IPS-NIHi7 (cell line): ENCODE data around the gene EEF1A2.
"Not testable (repeated sequence)": the region's sequence is repeated elsewhere in the genome, so short reads cannot be mapped to it uniquely, and the experiment has no call there.

Experiments
- DNase-seq: peaks from one replicate; pipeline ENCODE4 v3.0.0; 2012; ENCODE audit warnings: mixed read lengths; ENCODE audit errors: extremely low spot score

Gene EEF1A2

GRCh38 chr20:63487116-63487764 lies 11.6 kb downstream of the EEF1A2 start:
- no peak for DNase-seq

- DNase-seq = no peak
These were observed 12.5 kb downstream of the EEF1A2 start for GRCh38 chr20:63486300-63486855.

GRCh38 chr20:63484651-63485403 lies 14.1 kb downstream of the EEF1A2 start:
- no peak for DNase-seq

- DNase-seq = no peak
These were observed 14.6 kb downstream of the EEF1A2 start for GRCh38 chr20:63484236-63484635.

- DNase-seq = peak; percentile 69
These were observed 15.0 kb downstream of the EEF1A2 start for GRCh38 chr20:63483834-63484233.

GRCh38 chr20:63482021-63482587 lies 16.8 kb downstream of the EEF1A2 start:
- no peak for DNase-seq

- no peak for DNase-seq
These were observed 17.4 kb downstream of the EEF1A2 start for GRCh38 chr20:63481503-63481902.

GRCh38 chr20:63479695-63480419 lies 19.0 kb downstream of the EEF1A2 start:
- not testable (repeated sequence) for DNase-seq

GRCh38 chr20:63478346-63479302 lies 20.3 kb downstream of the EEF1A2 start:
- no peak for DNase-seq

GRCh38 chr20:63477944-63478343 lies 20.9 kb downstream of the EEF1A2 start:
- DNase-seq = no peak

- no peak for DNase-seq
These were observed 21.7 kb downstream of the EEF1A2 start for GRCh38 chr20:63477061-63477616.

GRCh38 chr20:63475209-63475608 lies 23.7 kb downstream of the EEF1A2 start:
- peak; percentile 84 for DNase-seq

- no peak for DNase-seq
These were observed 25.1 kb downstream of the EEF1A2 start for GRCh38 chr20:63473555-63474449.

GRCh38 chr20:63472862-63473390 lies 26.0 kb downstream of the EEF1A2 start:
- no peak for DNase-seq

GRCh38 chr20:63471981-63472831 lies 26.7 kb downstream of the EEF1A2 start, which contains the start of gene KCNQ2:
Gene KCNQ2 (minus strand): TSS chr20:63472655. CDS start chr20:63472463, 192 bp downstream.
- peak; percentile 71 for DNase-seq

- DNase-seq = peak; percentile 61
These were observed 27.2 kb downstream of the EEF1A2 start for GRCh38 chr20:63471717-63471980.

- DNase-seq = no peak
These were observed 27.7 kb downstream of the EEF1A2 start for GRCh38 chr20:63471002-63471716.

- DNase-seq = no peak
These were observed 28.5 kb downstream of the EEF1A2 start for GRCh38 chr20:63470410-63470809.
